NCI-H2227 (cell line): ENCODE results near the gene AUTS2.

ENCODE experiments used
- DNase-seq: peaks from one replicate; lab custom pipeline; 2025; ENCODE audit not compliant: unreplicated experiment; lab: John Stamatoyannopoulos, UW

Gene AUTS2

DNA sequence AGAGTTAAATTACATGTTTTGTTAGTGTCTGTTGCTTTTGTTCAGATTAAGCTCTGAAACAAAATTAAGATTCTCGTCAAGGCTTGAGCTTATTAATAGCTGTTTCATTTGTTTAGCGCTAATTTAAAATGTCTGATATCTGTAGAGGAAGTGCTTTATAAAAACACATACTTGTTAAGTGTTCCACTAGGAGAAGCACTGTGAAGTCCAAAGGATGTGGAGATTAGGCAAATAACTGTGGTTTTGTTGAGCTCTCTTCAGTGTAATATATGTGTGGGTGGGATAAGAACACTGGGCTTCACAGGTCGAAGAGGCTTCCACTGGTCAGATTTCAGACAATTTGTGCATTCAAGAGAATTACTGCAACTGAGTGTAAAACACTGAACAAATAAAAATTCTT lies 242.0 kb downstream of the AUTS2 start:
- DNase-seq, result no peak

GRCh38 chr7:69843653-69844052 lies 245.4 kb downstream of the AUTS2 start:
- no peak for DNase-seq

DNA sequence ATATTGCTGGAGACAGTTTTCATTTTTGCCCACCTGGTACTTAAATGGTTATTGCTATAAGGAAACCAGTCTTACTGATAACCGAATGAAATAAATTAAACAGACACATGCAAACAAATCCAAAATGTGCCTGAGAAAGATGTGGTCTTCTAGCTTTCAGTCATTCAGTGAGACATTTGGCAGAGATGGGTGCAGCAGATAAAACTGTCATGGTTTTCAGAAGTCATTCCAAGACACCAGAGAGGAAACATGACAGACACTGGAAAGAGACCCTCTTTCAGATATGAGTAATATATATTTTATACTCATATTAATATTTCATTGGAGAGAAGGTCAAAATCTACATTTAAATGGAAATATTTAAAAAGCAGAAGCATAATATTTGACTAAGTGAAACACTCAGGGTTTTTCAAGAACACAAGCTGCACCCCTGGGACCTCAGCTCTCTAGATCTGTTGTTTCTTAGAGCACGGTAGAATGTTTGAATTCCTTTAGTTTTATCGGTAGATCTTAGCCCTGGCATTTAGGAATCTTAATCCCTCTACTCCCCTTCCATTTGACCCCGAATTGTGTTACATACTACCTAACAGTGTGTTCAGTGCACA lies 246.1 kb downstream of the AUTS2 start:
- no peak for DNase-seq

DNA sequence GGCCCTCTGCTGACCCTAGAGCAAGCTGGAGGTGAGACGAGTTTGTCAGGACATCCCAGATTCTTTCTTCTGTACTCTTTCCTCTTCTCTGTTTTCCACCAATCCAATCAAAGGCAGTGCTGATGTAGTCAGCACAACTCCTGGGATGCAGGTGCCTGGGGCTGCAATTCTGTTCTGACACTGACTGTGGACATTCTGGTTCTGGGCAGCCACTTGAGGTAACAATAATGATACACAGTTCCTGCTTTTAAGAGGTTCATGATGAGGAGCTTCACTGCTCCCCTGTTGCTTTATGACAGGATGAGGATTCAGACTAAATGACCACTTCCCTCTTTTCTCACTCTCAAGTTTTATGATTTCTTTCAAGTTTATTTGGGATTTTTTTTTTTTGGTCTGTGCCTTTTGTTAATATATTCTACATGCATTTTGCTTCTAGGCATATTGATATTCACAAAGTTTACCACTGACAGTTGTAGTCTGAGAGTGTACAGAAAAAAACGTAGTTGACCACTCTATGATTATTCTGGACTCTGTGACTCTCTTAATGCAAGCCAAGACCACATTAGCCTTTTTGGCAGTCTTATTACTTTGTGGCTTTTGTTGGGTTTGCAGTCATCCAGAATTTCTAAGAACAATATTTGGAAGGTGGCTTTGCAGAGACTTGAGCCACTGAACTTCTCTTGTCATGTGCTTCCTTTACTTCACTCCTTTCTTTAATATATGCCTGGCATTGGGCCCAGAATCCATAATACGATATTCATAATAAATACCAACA lies 247.6 kb downstream of the AUTS2 start:
- peak; percentile 39 for DNase-seq

GRCh38 chr7:69847921-69848612 lies 249.8 kb downstream of the AUTS2 start:
- no peak for DNase-seq

DNA sequence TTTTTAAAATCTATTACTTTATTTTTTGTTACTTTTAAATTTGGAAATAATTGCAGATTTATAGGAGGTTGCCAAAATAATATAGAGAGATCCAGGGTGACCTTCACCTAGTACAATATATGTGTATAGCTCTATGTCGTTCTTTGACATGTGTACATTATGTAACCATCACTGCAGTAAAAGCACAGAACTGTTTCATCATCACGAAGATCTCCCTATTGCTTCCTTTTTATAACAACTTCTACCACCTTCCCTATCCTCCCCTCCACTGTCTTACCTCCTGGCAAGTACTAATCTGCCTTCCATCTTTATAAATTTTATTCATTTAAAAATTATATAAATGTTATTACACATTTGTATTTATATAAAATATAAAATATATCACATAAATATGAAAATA lies 251.0 kb downstream of the AUTS2 start:
- no peak for DNase-seq

DNA sequence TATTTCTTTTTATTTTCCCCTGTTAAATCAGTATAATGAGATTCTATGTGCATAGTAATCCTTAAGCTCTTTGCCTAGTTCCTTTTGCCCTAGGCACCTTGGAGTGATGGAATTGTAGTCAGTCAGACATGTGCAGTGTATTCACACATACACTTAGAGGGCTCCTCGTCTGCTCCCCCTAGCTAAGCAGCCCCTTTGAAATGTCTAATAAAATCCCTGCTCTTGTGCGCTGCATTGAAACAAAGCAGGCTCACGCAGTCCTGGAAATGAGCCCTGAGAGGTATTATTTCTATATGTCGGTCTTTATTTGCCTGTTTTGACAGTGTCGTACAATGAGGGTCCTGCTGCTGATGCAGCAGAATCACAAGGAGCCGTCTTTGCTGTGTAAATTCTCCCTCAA lies 258.7 kb downstream of the AUTS2 start:
- DNase-seq, result peak; percentile 17

DNA sequence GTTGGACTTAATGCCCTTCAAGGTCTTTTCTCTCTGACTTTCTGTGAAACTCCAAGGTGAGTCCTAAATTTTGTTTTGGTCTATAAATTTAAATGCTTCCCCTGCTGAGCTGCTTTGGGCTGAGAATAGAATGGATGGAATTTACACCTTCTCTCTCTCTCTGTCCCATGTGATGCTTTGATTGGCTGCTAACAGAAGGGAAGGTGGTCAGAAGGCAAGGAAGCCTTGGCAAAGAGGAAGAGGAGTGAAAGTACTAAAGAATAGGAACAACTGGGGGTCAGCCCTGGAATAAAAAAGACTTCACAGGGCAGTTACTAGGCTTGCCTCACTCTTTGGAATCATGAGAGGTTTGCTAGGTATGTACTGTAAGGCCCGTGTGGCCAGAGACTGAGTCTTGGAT lies 260.2 kb downstream of the AUTS2 start:
- no peak for DNase-seq

GRCh38 chr7:69859342-69859741 lies 261.1 kb downstream of the AUTS2 start:
- DNase-seq, result no peak

GRCh38 chr7:69860486-69860885 lies 262.2 kb downstream of the AUTS2 start:
- no peak for DNase-seq

GRCh38 chr7:69860941-69861622 lies 262.8 kb downstream of the AUTS2 start:
- peak; percentile 20 for DNase-seq

- DNase-seq, result no peak
Observed at GRCh38 chr7:69862413-69863064, 264.3 kb downstream of the AUTS2 start.

GRCh38 chr7:69864274-69864673 lies 266.0 kb downstream of the AUTS2 start:
- no peak for DNase-seq

GRCh38 chr7:69864822-69865221 lies 266.5 kb downstream of the AUTS2 start:
- no peak for DNase-seq

DNA sequence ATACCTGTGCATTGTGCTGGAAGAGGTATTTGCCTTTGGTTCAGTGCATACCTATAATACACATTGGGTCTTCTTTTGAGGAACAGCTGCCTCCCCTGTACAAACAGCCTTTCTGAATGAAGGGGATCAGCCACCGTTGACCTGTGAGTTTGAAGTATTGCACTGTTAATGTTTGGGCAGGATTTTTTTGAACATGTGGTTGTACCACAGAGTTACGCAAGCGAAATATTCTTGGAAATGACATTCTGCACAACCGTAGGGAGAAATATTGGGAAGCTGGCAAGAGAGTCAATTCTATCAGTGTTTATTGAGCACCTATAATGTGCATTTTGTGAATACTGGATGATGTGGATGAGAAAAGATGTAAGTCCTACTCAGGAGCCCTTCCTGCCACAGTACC lies 270.6 kb downstream of the AUTS2 start:
- DNase-seq, result no peak

GRCh38 chr7:69871213-69871885 lies 273.1 kb downstream of the AUTS2 start:
- DNase-seq, result no peak

GRCh38 chr7:69871886-69872569 lies 273.8 kb downstream of the AUTS2 start:
- DNase-seq, result no peak

DNA sequence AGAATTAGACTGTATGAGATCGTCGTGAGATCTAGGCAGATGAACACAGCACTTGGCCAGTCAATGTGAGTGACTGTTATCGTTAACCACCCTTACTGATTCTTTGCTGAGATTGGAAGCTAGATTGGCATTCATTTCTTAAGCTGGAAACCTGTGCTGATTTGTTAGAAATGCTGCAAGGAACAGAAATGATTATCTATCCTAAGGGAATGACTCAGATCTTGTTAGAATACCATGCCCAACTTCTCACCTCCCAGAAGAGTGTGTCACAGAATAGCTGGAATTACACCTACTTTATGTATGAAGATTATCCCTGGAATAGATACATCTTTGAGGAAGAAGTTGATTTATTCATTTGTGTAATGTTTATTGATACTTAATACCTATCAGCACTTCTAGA lies 275.2 kb downstream of the AUTS2 start:
- no peak for DNase-seq

DNA sequence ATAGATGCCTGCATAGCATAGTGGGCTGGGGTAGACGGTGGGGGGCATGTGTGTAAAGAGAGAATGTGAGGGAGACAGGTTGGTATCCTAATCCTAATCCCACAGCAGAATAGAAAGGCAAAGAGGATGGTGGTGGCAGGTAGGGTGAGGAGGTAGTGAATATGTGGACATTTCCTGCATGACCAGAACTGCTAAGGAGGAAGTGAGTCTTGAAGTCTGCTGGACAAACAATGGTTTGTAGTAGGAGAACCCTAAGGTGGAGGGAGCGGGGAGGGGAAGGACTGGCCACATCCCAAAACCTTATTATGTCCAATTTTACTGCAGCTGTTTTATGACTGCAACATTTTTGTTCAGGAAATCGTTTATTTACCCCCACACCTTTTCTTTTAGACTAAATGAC lies 279.7 kb downstream of the AUTS2 start:
- DNase-seq, result no peak

DNA sequence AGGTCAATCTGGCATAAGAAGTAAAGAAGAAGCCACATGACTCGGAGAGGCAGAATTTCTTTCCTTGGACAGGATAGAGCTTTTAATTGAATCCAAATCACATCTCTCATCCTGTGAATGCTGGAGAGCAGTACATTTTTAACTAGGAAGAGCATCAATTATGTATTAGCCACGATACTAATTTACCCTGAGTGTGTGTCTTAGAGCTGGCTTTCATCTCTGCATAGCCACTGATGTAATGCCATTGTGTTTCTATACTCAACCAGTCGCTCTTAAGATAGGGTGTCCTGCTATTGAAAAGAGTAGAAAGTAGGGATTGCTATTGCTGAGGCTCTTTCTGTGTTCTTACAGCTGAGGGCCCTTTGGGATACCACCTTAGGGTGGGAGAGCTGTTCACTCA lies 280.3 kb downstream of the AUTS2 start:
- DNase-seq, result no peak
